ENCODE data around the gene PRPF6. TPM values are rescaled to one million over a fixed set of nuclear protein-coding genes. Genes with fewer than 3 reads are reported as not detected.

Gene PRPF6
- total RNA-seq, 2 donors from 2014 or later = 77.5 to 95.7 TPM

DNA sequence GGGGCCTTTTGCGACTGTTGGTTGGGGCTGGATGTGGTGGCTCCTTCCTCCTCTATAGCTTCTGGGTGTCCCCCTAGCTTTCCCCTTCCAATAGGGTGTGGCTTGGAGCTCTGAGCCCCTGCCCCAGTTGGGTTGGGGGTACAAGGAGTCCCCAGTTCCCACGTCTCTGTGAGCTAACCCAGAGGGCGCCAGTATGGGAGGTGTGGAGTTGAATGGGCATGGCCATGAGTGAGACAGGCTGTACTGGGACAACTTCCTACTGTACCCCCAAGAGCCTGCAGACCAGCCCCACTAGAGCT is 56.2 kb downstream of the PRPF6 start:
- peaks cover 67% of the 10 kb centered on the region for H3K4me1 Mint-ChIP-seq (ENCODE audit: low read depth)
- ATAC-seq (replicated peaks in 1 of 2) = no peak
- DNase-seq = no peak
- peak overlapping the region; percentile 80 to 88 for H3K4me3 Mint-ChIP-seq
- no peaks in the 10 kb centered on the region for H3K27me3 Mint-ChIP-seq (ENCODE audit: low read depth)
- no peaks in the 10 kb centered on the region for H3K9me3 Mint-ChIP-seq
- peaks cover 0 to 2% of the 10 kb centered on the region in 2 donors for H3K36me3 Mint-ChIP-seq (ENCODE audit: insufficient read depth in 2 of 2)
- H3K27ac Mint-ChIP-seq = peak overlapping the region; percentile 81

DNA sequence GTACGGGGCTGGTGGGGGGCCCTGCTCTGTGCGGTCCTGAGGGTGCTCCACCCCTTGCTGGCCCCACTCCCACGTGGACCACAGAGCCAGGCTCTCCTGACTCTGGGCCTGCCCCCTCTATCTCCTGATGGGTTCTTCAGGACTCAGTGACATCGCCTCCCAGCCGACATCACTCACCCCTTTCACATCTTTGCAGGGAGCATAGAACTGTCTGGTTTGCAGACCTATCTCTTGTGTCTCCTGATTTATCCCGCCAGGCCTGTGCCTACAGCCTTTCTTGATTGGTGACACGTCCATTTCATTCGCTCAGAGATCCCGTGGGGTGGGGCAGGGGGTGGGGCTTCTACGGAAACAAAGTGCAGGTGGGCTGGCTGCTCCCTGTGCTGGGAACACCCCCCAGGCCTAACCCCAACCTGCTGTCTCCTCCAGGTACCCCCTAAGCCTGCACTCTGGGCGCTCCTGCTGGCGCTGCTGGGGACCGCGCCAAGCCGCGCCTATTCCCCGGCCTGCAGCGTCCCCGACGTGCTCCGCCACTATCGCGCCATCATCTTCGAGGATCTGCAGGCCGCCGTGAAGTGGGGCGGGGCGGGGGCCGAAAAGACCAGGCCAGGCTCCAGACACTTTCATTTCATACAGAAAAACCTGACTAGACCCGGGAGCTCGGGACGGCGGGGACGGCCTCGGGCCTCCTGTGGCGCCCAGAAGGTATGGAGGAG is 56.7 kb downstream of the PRPF6 start:
- no peak overlapping the region for H3K27ac Mint-ChIP-seq
- no peaks in the 10 kb centered on the region for H3K9me3 Mint-ChIP-seq
- H3K4me3 Mint-ChIP-seq = peak overlapping the region; percentile 80 to 88
- H3K4me1 Mint-ChIP-seq (ENCODE audit: low read depth) = peaks cover 67% of the 10 kb centered on the region
- H3K36me3 Mint-ChIP-seq (ENCODE audit: insufficient read depth in 2 of 2) = peaks cover 0 to 2% of the 10 kb centered on the region in 2 donors
- peak; percentile 49 to 57 for DNase-seq
- peak in 1 of 2 donors; percentile 4 for ATAC-seq (replicated peaks in 1 of 2)
- no peaks in the 10 kb centered on the region for H3K27me3 Mint-ChIP-seq (ENCODE audit: low read depth)

DNA sequence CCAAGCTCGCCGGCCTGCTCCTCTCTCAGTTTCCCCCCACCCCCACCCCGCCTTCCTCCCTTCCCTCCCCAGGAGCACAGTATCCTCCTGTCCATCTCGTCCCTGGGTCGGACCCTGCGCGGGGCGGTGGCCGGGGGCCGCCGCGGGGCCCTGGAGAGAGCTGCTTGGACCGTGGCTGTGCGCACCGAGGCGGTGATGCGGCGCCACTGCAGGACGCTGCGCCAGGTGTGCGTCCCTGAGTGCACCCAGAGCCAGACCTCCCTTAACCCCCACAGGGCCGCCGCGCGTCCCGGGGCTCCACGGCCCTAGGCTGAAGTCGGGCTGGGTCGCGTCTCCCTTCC is 57.3 kb downstream of the PRPF6 start:
- no peaks in the 10 kb centered on the region for H3K9me3 Mint-ChIP-seq
- no peaks in the 10 kb centered on the region for H3K27me3 Mint-ChIP-seq (ENCODE audit: low read depth)
- ATAC-seq (replicated peaks in 1 of 2) (peak; percentile 38), DNase-seq (no peak)
- H3K27ac Mint-ChIP-seq = no peak overlapping the region
- H3K4me3 Mint-ChIP-seq = peak overlapping the region; percentile 80 to 88
- peaks cover 66% of the 10 kb centered on the region for H3K4me1 Mint-ChIP-seq (ENCODE audit: low read depth)
- peaks cover 0 to 2% of the 10 kb centered on the region in 2 donors for H3K36me3 Mint-ChIP-seq (ENCODE audit: insufficient read depth in 2 of 2)

DNA sequence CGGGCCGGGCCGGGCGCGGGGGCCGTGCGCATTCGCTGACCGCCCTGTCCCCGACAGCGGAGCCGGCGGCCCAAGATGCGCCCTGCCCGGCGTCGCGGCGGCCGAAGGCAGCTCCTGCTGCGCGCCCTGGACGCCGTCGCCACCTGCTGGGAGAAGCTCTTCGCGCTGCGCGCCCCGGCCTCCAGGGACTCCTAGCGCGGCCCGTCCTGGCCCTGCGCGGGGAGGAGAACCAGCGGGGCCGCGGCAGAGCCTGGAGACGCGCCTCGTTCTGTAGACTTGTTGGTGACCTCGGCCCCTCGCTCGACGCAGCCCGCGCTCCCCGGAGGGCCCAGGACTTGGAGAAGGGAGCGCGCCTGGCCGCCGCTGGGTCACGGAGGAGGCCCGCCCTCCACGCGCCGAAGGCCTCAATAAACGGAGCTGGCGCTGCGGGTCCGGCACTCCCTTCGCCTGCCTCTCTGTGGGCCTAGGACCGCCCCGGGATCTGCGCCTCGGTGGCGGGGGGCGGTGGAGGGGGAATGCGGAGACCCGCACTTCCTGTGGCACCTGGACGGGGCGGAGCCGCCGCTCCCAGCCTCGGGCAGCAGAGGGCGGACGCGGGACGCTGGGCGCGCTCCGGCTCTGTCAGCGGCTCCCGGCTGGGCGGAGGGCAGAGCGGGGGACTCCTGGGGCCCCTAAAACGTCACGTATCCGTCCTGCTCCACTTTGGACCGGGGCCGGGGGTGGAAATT is 57.8 kb downstream of the PRPF6 start:
- Mint-ChIP-seq H3K27me3 (ENCODE audit: low read depth) (no peaks in the 10 kb centered on the region), H3K27ac (no peak overlapping the region), H3K4me1 (ENCODE audit: low read depth) (peaks cover 60% of the 10 kb centered on the region), H3K36me3 (ENCODE audit: insufficient read depth in 2 of 2) (no peaks in the 10 kb centered on the region), H3K9me3 (no peaks in the 10 kb centered on the region), H3K4me3 (peak overlapping the region; percentile 80 to 88)
- DNase-seq = peak; percentile 88 to 89
- ATAC-seq (replicated peaks in 1 of 2) = peak; percentile 57 to 63

DNA sequence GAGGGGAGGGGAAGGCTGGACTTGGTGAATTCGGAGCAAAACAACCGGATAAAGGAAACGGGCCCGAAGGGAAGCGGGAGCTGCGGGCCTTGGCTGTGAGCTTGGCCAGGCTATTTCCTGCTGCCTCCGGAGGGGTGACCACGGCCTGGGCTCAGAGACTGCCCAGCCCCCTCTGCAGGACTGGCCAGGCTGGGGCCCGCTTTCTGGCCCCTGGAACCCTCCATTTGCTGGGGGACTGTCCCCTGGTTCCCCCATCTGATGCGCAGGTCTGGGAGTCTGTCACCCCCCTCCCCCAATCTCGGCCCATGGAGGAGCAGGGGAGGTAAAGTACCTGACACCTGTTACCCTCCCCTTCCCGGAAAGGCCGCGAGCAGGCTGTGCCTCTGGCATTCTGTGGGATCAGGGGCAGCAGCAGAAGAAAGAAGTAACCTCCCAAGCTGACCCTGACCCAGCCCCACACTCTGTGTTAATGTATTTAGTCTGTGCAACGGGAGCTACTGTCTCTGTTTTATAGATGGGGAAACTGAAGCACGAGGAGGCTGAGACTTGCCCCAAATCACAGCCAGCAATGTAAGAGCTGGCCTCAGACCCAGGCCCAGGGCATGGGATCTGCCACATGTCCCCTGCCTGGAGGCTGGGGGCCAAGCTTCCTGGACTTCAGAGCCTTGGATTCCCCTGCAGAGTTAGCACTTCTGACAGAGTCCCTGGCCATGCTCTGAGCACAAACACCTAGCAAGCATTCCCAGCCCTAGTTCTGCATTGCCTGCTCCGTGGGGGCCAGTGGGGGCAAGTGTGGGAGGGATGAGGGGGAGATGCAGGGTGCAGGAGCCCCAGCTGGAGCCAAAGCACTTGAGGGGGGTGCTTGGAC is 58.6 kb downstream of the PRPF6 start:
- ATAC-seq (replicated peaks in 1 of 2) (no peak), DNase-seq (no peak)
- Mint-ChIP-seq H3K4me1 (ENCODE audit: low read depth) (peaks cover 52% of the 10 kb centered on the region), H3K27me3 (ENCODE audit: low read depth) (no peaks in the 10 kb centered on the region), H3K36me3 (ENCODE audit: insufficient read depth in 2 of 2) (no peaks in the 10 kb centered on the region), H3K27ac (no peak overlapping the region), H3K4me3 (peak overlapping the region; percentile 80 to 88), H3K9me3 (no peaks in the 10 kb centered on the region)

DNA sequence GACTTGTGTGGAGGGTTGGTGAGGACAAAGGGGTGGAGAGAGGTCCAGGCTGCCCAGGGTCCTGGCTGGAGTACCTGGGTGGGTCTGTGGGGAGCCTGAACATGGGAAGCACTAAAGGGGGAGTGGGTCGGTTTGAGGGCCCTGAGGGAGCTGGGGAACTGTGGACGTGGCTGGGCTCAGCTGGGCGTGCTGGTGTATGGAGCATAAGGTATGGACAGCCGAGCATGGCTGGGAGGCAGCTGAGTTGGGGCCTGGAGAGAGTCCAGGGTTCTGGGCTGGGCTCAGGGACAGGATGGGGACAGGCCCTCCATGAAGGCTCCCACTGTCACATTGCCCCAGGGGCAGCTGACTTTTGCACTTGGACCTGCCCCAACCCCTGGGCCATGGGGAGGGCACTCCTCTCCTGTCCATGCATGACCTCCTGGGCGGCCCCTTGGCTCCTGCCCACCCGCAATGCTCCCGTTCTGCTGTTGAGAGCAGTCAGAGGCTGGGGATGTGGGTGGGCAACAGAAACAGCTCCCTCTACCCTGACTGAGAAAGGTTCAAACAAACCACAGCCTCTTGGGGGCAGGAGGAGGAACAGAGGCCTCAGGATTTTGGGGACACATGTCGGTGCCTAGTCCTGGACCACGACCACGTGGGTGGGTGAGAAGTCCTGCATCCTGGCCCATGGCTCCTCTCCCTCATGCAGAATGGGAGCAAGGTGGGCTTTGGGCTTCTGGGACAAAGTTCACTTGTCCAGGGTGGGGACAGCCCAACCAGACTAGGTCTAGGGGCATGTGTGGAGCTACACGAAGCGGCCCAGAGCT is 59.5 kb downstream of the PRPF6 start:
- DNase-seq (no peak), ATAC-seq (replicated peaks in 1 of 2) (no peak)
- no peaks in the 10 kb centered on the region for H3K9me3 Mint-ChIP-seq
- H3K4me3 Mint-ChIP-seq = peak overlapping the region; percentile 80 to 88
- peaks cover 43% of the 10 kb centered on the region for H3K4me1 Mint-ChIP-seq (ENCODE audit: low read depth)
- H3K27ac Mint-ChIP-seq = no peak overlapping the region
- H3K36me3 Mint-ChIP-seq (ENCODE audit: insufficient read depth in 2 of 2) = no peaks in the 10 kb centered on the region
- H3K27me3 Mint-ChIP-seq (ENCODE audit: low read depth) = no peaks in the 10 kb centered on the region

DNA sequence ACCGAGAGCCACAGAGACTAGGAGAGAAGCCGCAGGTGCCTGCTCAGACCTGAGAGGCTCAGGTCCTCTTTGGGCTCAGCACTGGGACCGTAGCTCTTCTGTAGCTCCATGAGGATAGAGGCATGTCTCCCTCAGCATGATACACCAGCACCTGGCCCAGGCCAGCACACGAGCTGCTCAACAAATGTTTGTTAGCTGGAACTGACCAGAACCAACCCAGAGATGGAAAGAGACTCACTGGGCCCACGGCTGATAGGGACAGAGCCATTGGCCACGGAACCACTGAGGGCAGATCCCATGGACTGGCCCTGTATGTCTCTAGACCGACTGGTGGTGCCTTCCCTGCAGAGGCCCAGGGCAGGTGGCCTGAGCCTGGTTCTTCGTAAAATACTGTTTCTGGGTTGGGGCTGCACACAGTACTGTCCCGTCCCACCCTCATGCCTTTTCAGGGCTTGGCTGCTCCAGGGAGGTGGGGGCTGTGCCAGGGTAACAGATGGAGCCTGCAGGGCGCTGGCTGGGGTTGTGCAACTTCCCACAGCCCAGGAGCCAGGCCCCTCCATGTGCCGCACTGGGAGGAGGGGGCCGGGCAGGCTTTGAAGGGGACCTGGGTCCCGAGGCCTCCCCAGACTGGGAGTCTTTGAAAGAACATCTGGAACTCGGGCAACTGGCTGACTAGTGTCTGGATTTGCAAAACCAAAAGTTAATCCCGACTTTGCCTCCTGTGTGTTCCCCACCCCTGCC is 60.3 kb downstream of the PRPF6 start:
- Mint-ChIP-seq H3K27ac (no peak overlapping the region), H3K4me1 (ENCODE audit: low read depth) (peaks cover 35% of the 10 kb centered on the region)
- ATAC-seq (replicated peaks in 1 of 2) = no peak

DNA sequence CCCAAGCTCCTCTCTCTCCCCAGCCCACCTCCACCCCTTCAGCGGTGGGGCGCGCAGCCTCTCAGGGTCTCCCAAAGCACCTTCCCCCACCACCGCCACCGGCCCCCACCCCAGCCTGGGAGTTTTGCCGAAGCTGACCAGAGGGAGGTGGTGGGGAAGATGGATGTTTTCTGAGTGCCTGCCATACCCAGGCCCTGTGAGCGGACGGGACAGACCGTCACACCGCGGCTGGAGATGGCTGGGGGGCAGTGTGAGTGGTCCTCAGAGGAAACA is 60.8 kb downstream of the PRPF6 start:
- Mint-ChIP-seq H3K27me3 (ENCODE audit: low read depth) (peaks cover 6% of the 10 kb centered on the region), H3K36me3 (ENCODE audit: insufficient read depth in 2 of 2) (no peaks in the 10 kb centered on the region), H3K4me1 (ENCODE audit: low read depth) (peaks cover 34% of the 10 kb centered on the region), H3K9me3 (no peaks in the 10 kb centered on the region), H3K27ac (no peak overlapping the region), H3K4me3 (peak overlapping the region; percentile 65 to 86)
- DNase-seq = no peak
- no peak for ATAC-seq (replicated peaks in 1 of 2)

More for the DNA sequence above, 60.3 kb downstream of the PRPF6 start:
- no peaks in the 10 kb centered on the region for H3K9me3 Mint-ChIP-seq
- H3K36me3 Mint-ChIP-seq (ENCODE audit: insufficient read depth in 2 of 2) = no peaks in the 10 kb centered on the region
- peaks cover 1% of the 10 kb centered on the region for H3K27me3 Mint-ChIP-seq (ENCODE audit: low read depth)
- DNase-seq = no peak
- H3K4me3 Mint-ChIP-seq = peak overlapping the region; percentile 65 to 86

DNA sequence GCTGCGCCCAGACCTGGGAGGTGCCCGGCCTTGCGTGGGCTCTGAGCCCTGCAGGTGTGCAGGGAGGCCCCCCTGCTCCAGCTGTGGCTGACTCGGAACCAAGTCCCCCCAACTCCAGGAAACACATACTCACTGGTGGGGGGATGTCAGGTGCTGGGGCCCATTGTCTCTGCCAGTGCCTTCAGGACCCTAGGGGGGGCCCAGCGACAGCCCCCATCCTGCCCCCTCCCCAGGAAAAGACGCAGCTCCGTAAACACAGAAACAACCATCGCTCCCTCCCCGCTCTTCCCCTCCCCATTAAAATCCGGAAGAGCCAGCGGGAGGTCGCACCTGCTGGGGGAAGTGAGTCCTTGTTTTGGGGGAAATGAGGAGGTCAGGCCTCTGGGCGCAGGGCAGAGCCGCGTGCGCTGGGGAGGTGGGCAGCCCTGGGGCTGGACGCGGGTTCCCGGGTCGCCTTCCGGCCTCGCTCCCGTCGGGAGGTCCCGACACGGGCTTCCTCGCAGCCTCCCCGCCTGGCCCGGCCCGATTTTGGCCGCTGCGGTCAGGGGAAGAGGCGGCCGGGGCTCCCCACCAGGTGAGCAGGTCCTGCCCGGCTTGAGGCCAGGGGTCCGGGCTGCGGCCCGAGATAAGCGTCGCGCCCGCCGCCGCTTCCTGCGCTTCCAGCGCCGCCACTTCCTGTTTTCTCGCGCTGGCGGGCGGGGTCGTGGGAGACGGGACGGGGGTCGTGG is 61.3 kb downstream of the PRPF6 start:
- Mint-ChIP-seq H3K9me3 (no peaks in the 10 kb centered on the region), H3K4me3 (peak overlapping the region; percentile 65 to 86), H3K4me1 (ENCODE audit: low read depth) (peaks cover 30% of the 10 kb centered on the region), H3K27ac (peak overlapping the region; percentile 40), H3K27me3 (ENCODE audit: low read depth) (peaks cover 11% of the 10 kb centered on the region), H3K36me3 (ENCODE audit: insufficient read depth in 2 of 2) (no peaks in the 10 kb centered on the region)
- ATAC-seq (replicated peaks in 1 of 2) (no peak), DNase-seq (peak in 1 of 2 donors; percentile 53)

DNA sequence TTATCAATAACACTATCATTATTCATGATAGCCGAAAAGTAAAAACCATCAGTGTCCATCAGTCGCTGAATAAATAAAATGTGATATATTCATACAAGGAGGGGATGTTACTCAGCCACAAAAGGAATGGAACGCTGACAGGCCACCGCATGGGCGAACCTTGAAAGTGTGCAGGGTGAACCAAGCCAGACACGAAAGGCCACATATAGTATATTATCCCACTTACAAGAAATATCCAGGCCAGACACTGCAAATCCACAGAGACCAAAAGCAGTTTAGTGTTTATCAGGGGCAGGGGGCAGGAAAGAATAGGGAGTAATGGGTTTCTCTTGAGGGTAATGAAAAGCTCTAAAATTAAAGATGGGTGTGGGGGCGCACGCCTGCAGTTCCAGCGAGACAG is 62.8 kb downstream of the PRPF6 start:
- DNase-seq (no peak), ATAC-seq (replicated peaks in 1 of 2) (no peak)
- Mint-ChIP-seq H3K36me3 (ENCODE audit: insufficient read depth in 2 of 2) (no peaks in the 10 kb centered on the region), H3K4me3 (peak overlapping the region; percentile 61 to 64), H3K9me3 (no peaks in the 10 kb centered on the region), H3K27ac (no peak overlapping the region), H3K27me3 (ENCODE audit: low read depth) (peaks cover 15% of the 10 kb centered on the region), H3K4me1 (ENCODE audit: low read depth) (peaks cover 21% of the 10 kb centered on the region)

DNA sequence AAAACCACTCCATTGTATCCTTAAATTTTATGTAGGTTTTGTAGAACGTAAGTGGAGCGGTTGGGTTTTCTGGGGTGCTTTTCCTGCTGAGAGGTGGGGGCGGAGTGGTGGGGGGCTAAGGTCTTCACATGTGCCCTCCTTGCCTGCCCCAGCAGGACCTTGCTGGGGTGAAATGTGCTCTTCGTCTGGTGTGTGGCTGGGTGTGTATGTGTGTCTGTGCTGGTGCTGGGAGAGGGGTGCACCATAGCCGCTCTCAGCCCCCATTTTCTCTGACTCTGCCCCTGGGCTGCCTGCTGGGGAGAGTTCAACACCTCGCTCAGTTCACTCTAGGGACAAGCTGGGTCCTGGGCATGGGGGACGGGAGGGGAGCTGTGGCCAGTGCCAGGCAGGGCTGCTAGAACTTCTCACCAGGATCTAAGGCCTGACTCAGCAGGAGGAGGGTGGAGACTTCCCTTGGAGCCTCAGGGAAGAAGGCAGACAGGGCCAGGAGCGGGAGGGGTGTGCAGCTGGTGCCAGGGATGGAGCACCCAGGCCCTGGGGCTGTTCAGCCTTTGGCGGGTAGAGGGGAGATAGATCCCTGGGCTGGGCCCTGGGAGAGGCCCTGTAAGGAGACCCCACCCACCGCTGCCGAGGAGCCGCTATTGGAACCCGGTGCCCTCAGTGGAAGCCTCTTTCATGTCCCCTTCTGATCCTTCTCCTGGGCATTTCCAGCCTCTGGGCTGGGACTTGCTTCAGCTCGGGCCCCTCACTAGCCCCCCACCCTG is 63.7 kb downstream of the PRPF6 start:
- Mint-ChIP-seq H3K4me3 (no peak overlapping the region), H3K9me3 (no peaks in the 10 kb centered on the region), H3K36me3 (ENCODE audit: insufficient read depth in 2 of 2) (no peaks in the 10 kb centered on the region), H3K27ac (no peak overlapping the region), H3K4me1 (ENCODE audit: low read depth) (peaks cover 18% of the 10 kb centered on the region), H3K27me3 (ENCODE audit: low read depth) (peaks cover 15% of the 10 kb centered on the region)
- no peak for ATAC-seq (replicated peaks in 1 of 2)
- no peak for DNase-seq
